Adipocyte (in vitro differentiated cells): ENCODE measurements around the gene SLC6A19.

ENCODE experiments used
- DNase-seq: peaks from one replicate; pipeline ENCODE4 v3.0.0-alpha.2; 2015; ENCODE audit warnings: low read depth
- H3K27me3 ChIP-seq: replicated peaks from 2 replicates; pipeline ENCODE4 v1.7.0; 2013; ENCODE audit warnings: mild to moderate bottlenecking, low read length, moderate library complexity; ENCODE audit not compliant: control insufficient read depth, insufficient read depth
- H3K36me3 ChIP-seq: 2 replicates; pipeline ENCODE4 v1.7.0; 2013; ENCODE audit warnings: low read length, mild to moderate bottlenecking, moderate library complexity; ENCODE audit not compliant: control insufficient read depth, insufficient read depth, severe bottlenecking
- H3K4me1 ChIP-seq: 2 replicates; pipeline ENCODE4 v1.7.0; 2013; ENCODE audit warnings: mild to moderate bottlenecking, low read length, moderate library complexity; ENCODE audit not compliant: control insufficient read depth, insufficient read depth
- H3K4me3 ChIP-seq: 2 replicates; pipeline ENCODE4 v1.7.0; 2013; ENCODE audit warnings: mild to moderate bottlenecking, low read length, moderate library complexity
- H3K9ac ChIP-seq: 2 replicates; pipeline ENCODE4 v1.7.0; 2013; ENCODE audit warnings: mild to moderate bottlenecking, low read length, moderate library complexity
- H3K9me3 ChIP-seq: 2 replicates; pipeline ENCODE4 v1.7.0; 2013; ENCODE audit warnings: mild to moderate bottlenecking, low read length, moderate library complexity; ENCODE audit not compliant: control insufficient read depth

Gene SLC6A19

DNA sequence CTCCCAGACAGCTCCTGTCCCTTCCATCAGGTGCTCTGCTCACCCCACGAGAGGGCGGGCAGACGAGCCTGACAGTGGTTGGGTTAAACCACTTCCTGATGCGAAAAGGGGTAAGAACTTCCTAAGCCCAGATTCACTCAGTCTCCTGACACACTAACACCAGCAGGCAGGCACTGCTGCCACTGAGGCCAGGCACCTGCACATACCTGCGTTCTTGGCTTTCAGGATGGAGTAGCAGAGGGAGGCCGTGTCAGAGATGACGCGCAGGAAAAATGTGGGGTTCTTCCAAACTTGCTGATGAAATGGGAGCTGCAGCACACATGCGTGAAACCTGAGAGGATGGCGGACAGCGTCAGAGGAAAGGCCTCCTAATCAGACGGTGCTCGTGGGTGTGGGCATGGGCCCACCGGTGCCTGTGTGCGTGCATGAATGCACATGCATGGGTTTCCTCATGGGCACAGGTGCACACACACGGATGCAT, 53.7 kb downstream of the SLC6A19 start:
- Histone ChIP-seq H3K9ac (no peak overlapping the region), H3K4me3 (no peak overlapping the region)
- DNase-seq: no peak

DNA sequence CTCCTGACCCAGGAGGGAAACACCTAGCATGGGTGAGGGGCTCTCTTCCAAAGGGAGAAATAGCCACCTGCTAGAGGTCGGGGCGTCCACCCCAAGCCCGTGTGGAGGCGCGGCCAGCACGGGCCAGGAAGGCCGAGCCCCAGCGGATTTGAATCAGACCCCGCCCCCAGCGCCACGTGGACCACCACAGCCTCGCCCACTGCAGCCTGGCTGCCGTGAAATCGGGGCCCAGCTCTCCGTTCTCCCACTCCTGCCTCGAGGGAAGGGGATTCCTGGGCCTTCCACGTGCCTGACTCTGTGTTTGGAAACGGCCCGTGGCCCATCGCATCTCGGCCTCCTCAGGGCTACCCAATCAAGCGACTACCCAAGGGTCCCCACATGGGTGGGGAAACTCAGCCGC, 55.4 kb downstream of the SLC6A19 start:
- H3K36me3 ChIP-seq: no peaks in the 10 kb centered on the region
- no peak for DNase-seq

More for the DNA sequence above, 53.7 kb downstream of the SLC6A19 start:
- Histone ChIP-seq H3K27me3 (peaks cover 14% of the 10 kb centered on the region), H3K36me3 (no peaks in the 10 kb centered on the region), H3K9me3 (no peaks in the 10 kb centered on the region), H3K4me1 (no peaks in the 10 kb centered on the region)

DNA sequence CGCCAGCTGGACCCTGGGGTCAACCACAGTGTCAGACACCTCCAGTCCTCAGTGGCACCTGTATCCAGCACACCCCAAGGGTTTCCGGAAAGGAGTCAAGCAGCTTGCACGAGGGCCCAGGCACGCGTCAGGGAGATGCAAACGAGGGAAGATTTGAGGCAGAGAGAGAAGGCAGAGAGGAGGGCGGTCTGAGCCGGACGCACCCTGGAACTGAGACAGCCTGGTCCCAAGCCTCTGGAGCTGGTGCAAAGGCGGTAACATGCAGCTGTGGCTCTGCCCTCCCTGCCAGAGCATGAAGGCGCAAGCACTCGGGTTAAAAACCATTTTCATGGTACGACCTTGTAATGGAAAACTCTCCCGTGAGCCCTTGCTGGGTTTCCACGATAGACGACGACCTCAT, 56.0 kb downstream of the SLC6A19 start:
- H3K9ac ChIP-seq: no peak overlapping the region
- no peaks in the 10 kb centered on the region for H3K36me3 ChIP-seq
- no peak for DNase-seq
- no peaks in the 10 kb centered on the region for H3K4me1 ChIP-seq
- peaks cover 4% of the 10 kb centered on the region for H3K27me3 ChIP-seq
- no peak overlapping the region for H3K4me3 ChIP-seq
- peaks cover 20% of the 10 kb centered on the region for H3K9me3 ChIP-seq

More for the DNA sequence above, 55.4 kb downstream of the SLC6A19 start:
- H3K27me3 ChIP-seq: peaks cover 8% of the 10 kb centered on the region
- no peak overlapping the region for H3K4me3 ChIP-seq
- H3K9ac ChIP-seq: no peak overlapping the region
- no peaks in the 10 kb centered on the region for H3K4me1 ChIP-seq
- peaks cover 14% of the 10 kb centered on the region for H3K9me3 ChIP-seq

DNA sequence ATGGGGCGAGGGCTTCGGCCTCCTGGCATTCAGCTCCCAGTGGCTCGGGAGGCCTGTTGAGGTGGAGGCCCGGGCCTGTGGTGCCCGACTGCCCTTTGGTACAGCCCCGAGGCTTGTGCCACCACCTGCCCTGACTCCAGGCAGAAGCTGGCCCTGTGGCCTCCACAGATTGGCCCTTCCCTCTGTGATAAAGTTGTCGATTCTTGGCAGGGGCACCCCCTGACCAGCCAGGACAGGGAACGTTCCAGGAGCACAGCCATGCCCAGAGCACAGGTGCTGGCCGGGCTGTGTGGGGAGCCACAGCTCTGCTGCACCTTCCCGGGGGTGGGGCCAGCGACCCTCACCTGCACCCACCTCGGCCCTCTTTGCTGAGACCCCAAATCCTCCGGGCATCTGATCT, 56.4 kb downstream of the SLC6A19 start:
- no peak for DNase-seq
- Histone ChIP-seq H3K36me3 (no peaks in the 10 kb centered on the region), H3K27me3 (peaks cover 4% of the 10 kb centered on the region), H3K9me3 (peaks cover 24% of the 10 kb centered on the region), H3K4me3 (no peak overlapping the region), H3K4me1 (no peaks in the 10 kb centered on the region), H3K9ac (no peak overlapping the region)

DNA sequence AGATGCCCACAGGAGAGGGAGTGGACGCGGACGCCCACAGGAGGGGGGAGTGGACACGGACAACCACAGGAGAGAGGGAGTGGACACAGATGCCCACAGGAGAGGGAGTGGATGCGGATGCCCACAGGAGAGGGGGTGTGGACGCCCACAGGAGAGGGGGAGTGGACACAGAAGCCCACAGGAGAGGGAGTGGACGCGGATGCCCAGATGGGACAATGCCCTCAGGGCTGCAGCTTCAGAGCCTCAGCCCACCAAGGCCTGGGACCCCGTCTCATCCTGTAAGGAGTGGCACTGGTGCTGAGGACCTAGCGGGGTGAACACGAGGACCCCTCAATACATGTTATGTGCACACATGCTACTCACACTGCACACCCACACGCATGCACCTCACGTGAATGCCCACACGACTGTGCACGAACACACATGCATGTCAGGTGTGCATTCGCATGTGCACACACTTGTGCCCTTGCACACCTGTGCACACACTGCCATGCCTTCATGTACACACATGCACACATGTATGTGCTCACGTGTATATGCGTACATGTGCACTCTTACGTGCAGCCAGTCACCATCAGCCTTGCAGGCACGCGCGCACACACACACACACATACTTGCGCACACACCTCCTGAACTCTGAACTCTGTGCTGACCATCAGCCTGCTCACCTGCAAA, 58.5 kb downstream of the SLC6A19 start:
- peaks cover 4% of the 10 kb centered on the region for H3K27me3 ChIP-seq
- DNase-seq: no peak
- H3K9me3 ChIP-seq: peaks cover 35% of the 10 kb centered on the region
- no peak overlapping the region for H3K9ac ChIP-seq
- H3K4me3 ChIP-seq: no peak overlapping the region
- H3K4me1 ChIP-seq: no peaks in the 10 kb centered on the region
- H3K36me3 ChIP-seq: no peaks in the 10 kb centered on the region

DNA sequence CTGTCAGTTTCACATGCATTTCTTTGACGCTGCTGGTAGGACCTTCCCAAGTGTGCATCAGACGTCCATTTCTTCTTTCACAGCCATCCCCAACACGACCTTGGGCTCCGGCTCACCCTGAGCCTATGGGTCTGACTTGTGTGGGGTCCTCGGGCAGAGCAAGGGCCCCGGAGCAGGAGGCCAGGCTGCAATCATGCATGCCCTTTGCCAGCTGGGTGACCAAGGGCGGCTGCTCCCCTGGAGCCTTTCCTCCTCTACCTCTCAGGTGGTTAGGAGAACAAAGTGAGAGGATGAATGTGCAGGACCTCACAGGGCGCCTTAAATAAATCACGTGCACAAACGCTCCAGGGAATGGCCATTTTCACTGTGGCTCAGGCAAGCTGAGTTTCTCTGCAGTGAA, 60.2 kb downstream of the SLC6A19 start:
- H3K9me3 ChIP-seq: peaks cover 35% of the 10 kb centered on the region
- H3K4me3 ChIP-seq: no peak overlapping the region
- H3K27me3 ChIP-seq: no peaks in the 10 kb centered on the region
- no peaks in the 10 kb centered on the region for H3K4me1 ChIP-seq
- no peaks in the 10 kb centered on the region for H3K36me3 ChIP-seq
- H3K9ac ChIP-seq: no peak overlapping the region
- no peak for DNase-seq

DNA sequence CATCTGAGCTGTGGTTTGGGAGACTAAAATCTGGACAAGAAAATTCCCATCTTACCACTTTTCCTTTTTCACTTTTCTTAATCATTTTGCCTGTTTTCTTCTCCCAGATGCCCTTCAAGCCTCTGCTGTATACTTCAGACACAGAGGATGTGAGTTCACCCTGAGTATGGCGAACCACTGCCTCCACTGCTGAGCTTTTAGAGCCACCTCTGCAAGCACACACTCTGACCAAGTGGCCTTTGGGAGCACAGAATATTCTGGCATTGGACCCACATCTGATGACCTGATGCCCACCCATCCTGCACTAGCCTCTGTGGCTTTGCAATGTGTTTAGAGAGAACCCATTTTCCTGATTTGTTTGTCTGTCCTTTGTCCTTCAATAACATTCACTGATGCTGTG, 61.0 kb downstream of the SLC6A19 start:
- Histone ChIP-seq H3K36me3 (no peaks in the 10 kb centered on the region), H3K4me1 (no peaks in the 10 kb centered on the region), H3K27me3 (no peaks in the 10 kb centered on the region), H3K9me3 (peaks cover 35% of the 10 kb centered on the region), H3K4me3 (no peak overlapping the region), H3K9ac (no peak overlapping the region)
- DNase-seq: peak; percentile 5

DNA sequence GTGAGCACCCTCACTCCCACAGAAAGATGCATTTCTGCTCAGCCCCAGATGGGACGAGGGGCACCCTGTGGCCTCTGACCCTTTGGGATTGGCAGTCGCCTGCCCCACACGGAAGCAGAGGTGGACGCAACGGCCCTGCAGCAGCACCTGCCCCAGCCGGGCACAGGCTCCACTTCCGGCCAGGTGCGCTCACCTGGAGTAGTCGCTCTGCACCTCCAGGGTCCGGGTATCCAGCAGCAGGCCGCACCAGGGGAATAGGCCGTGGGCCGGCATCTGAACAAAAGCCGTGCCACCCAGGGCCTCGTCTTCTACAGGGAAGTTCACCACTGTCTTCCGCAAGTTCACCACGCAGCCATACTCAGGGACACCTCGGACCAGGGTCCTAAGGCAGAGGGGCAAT, 62.8 kb downstream of the SLC6A19 start:
- no peak overlapping the region for H3K4me3 ChIP-seq
- peaks cover 35% of the 10 kb centered on the region for H3K9me3 ChIP-seq
- H3K36me3 ChIP-seq: no peaks in the 10 kb centered on the region
- H3K27me3 ChIP-seq: no peaks in the 10 kb centered on the region
- H3K4me1 ChIP-seq: no peaks in the 10 kb centered on the region
- H3K9ac ChIP-seq: no peak overlapping the region
- no peak for DNase-seq

DNA sequence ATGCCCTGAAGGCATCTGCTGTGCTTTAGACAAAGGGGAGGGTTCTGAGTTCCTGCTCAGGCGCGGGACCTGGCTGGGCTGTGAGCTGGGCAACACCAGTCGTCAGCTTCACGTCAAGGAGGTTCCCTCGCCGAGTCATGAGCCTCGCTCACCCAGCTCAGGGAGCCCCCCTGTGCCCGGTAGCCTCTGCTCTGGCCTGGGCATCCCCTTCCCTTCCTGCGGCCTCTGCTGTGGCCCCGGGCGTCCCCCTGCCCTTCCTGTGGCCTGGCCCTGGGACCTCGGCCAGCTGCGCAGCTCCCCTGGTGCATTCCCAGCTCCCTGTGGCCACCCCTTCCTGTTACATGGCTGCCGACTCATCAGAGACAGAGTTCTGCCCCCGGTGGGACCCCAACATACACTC, 63.6 kb downstream of the SLC6A19 start:
- Histone ChIP-seq H3K9ac (no peak overlapping the region), H3K4me3 (no peak overlapping the region), H3K4me1 (no peaks in the 10 kb centered on the region), H3K36me3 (no peaks in the 10 kb centered on the region), H3K27me3 (no peaks in the 10 kb centered on the region), H3K9me3 (peaks cover 35% of the 10 kb centered on the region)
- no peak for DNase-seq

DNA sequence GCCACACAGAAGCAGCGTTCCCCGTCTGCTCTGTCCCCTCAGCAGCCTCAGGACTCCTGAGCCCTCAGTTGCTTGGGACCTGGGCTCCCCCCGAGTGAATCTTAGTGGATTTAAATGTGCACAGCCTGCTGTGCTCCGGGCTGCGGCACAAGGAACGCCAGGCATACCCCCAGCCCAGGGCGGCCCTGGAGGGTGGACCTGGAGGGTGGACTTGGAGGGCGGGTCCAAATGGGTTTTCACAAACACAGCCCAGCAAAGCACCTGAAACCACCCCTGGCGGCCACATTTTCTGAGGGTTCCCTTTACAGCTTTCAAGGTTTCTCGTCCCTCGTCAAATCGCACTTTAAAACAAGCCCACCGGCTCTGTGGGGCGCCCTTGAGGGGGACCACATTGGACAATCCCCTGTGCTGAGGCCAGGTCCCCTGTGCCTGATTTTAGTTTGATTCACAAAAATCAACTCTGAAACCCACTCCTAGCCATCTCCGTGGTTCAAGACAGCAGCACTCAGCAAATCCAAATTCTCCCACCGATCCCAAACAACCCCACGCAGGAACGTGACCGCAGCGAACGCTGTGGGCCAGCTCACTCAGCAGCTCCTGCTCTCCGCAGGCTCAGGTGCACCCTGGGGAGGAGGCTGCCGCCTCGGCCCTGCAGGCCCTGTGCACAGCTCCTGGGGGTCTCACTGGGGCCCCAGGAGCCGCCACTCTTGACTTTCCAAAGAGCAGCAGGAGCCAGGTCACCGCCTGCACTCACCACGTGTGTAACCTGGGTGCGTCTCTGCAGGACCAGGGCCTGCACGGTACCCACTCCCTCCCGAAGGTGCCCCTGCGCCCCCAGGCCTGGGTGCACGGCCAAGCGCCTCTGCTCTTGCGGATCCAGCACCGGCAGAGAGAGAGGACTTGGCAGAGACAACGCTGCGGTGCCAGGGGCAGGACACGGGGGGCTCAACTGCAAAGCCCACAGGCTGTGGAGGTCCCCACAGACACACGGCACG, 64.4 kb downstream of the SLC6A19 start:
- no peaks in the 10 kb centered on the region for H3K4me1 ChIP-seq
- H3K9me3 ChIP-seq: peaks cover 31% of the 10 kb centered on the region
- no peaks in the 10 kb centered on the region for H3K36me3 ChIP-seq
- no peak overlapping the region for H3K4me3 ChIP-seq
- no peak overlapping the region for H3K9ac ChIP-seq
- no peaks in the 10 kb centered on the region for H3K27me3 ChIP-seq
- no peak for DNase-seq

DNA sequence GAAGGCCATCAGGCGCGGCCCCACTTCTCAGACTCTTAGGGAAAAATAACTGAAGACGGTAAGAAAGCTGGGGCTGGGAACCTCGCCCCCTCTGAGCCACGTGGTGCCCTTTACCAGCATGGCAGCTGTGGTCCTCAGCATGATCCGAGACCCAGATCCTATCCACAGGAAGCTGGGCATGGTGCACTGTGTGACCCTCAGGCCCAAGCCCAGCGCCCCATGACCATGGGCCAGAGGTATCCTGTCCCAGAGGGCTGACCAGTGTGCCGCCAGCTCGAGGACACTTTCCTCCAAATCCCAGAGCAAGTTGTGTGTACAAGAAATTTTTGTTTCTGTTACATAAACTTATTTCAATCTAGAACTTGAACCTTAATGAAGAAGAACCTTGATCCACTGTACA, 65.4 kb downstream of the SLC6A19 start:
- H3K36me3 ChIP-seq: no peaks in the 10 kb centered on the region

More for the DNA sequence above, 65.4 kb downstream of the SLC6A19 start:
- Histone ChIP-seq H3K4me3 (no peak overlapping the region), H3K27me3 (no peaks in the 10 kb centered on the region), H3K9ac (no peak overlapping the region), H3K9me3 (peaks cover 21% of the 10 kb centered on the region), H3K4me1 (no peaks in the 10 kb centered on the region)
- no peak for DNase-seq
